GM23338 (cell line): Measurements from ENCODE around the gene RNGTT. TPM values are rescaled to one million over a fixed set of nuclear protein-coding genes. Genes with fewer than 3 reads are reported as not detected.

Source experiments
- ATAC-seq: fragments of 200-7000 bp; cut with Tn5 transposase; 3 replicates; pipeline ENCODE4 v1.9.1; 2020
- DNase-seq: peaks from one replicate; pipeline ENCODE4 v3.0.0-alpha.2; 2015; ENCODE audit warnings: low spot score
- H2AFZ ChIP-seq: fragments of 200-600 bp; sonication (generic); 2 replicates; pipeline ENCODE4 v1.8.0; 2016; ENCODE audit warnings: antibody characterized with exemption, mild to moderate bottlenecking, moderate library complexity
- H3F3A ChIP-seq: fragments of 200-600 bp; sonication (generic); replicated peaks from 2 replicates; pipeline ENCODE4 v1.8.0; 2017; ENCODE audit warnings: antibody characterized with exemption, mixed run types, low read depth
- H3K27ac ChIP-seq: fragments of 200-600 bp; sonication (generic); 2 replicates; pipeline ENCODE4 v1.6.1; 2016; ENCODE audit warnings: low read depth
- H3K27me3 ChIP-seq: fragments of 200-600 bp; sonication (generic); 2 replicates; pipeline ENCODE4 v1.8.0; 2016; ENCODE audit warnings: mild to moderate bottlenecking, mixed run types, moderate library complexity; ENCODE audit not compliant: insufficient read depth
- H3K36me3 ChIP-seq: fragments of 200-600 bp; sonication (generic); 2 replicates; pipeline ENCODE4 v1.8.0; 2016; ENCODE audit warnings: mild to moderate bottlenecking; ENCODE audit not compliant: insufficient read depth
- H3K4me1 ChIP-seq: fragments of 200-600 bp; sonication (generic); 2 replicates; pipeline ENCODE4 v1.8.0; 2016; ENCODE audit warnings: mild to moderate bottlenecking, moderate library complexity; ENCODE audit not compliant: insufficient read depth
- H3K4me2 ChIP-seq: fragments of 200-600 bp; sonication (generic); 2 replicates; pipeline ENCODE4 v1.7.1; 2017; ENCODE audit warnings: mixed run types
- H3K4me3 ChIP-seq: fragments of 200-600 bp; sonication (generic); 2 replicates; pipeline ENCODE4 v1.6.1; 2016; ENCODE audit warnings: mixed run types
- H3K79me2 ChIP-seq: fragments of 200-600 bp; sonication (generic); replicated peaks from 2 replicates; pipeline ENCODE4 v1.8.0; 2017; ENCODE audit warnings: mild to moderate bottlenecking; ENCODE audit not compliant: insufficient read depth
- H3K9me2 ChIP-seq: fragments of 200-600 bp; sonication (generic); 2 replicates; pipeline ENCODE4 v1.8.0; 2017; ENCODE audit not compliant: insufficient read depth
- H4K20me1 ChIP-seq: fragments of 200-600 bp; sonication (generic); replicated peaks from 2 replicates; pipeline ENCODE4 v1.8.0; 2017; ENCODE audit warnings: mild to moderate bottlenecking; ENCODE audit not compliant: insufficient read depth
- H3K27ac Mint-ChIP-seq: 2 replicates; pipeline ENCODE4 v1.8.0; 2020; ENCODE audit warnings: inconsistent platforms, mild to moderate bottlenecking, moderate library complexity, mixed read lengths
- H3K27me3 Mint-ChIP-seq: 3 replicates; pipeline ENCODE4 v1.8.0; 2022; ENCODE audit warnings: low read depth, mild to moderate bottlenecking, moderate library complexity, mixed read lengths, inconsistent platforms; ENCODE audit not compliant: insufficient read depth, poor library complexity
- H3K36me3 Mint-ChIP-seq: 3 replicates; pipeline ENCODE4 v1.8.0; 2021; ENCODE audit warnings: low read depth, mild to moderate bottlenecking, inconsistent platforms, moderate library complexity, mixed read lengths
- H3K4me1 Mint-ChIP-seq: 3 replicates; pipeline ENCODE4 v1.8.0; 2020; ENCODE audit warnings: mild to moderate bottlenecking, inconsistent platforms, mixed read lengths
- H3K4me3 Mint-ChIP-seq: 3 replicates; pipeline ENCODE4 v1.8.0; 2021; ENCODE audit warnings: moderate library complexity, mild to moderate bottlenecking, inconsistent platforms, mixed read lengths
- H3K9me3 Mint-ChIP-seq: 3 replicates; pipeline ENCODE4 v1.8.0; 2020; ENCODE audit warnings: moderate library complexity, mild to moderate bottlenecking, inconsistent platforms, mixed read lengths
- CREB1 ChIP-seq: fragments of 250-450 bp; sonication (Bioruptor Pico); IDR thresholded peaks from 2 replicates; pipeline ENCODE4 v1.5.0; 2020; ENCODE audit warnings: low read depth, mild to moderate bottlenecking, moderate library complexity
- POLR2AphosphoS5 ChIP-seq: IDR thresholded peaks from 2 replicates; pipeline ENCODE4 v1.6.1; 2016; ENCODE audit warnings: antibody characterized with exemption, low read depth
- STAT1 ChIP-seq: IDR thresholded peaks from one replicate; pipeline ENCODE4 v1.6.1; 2016; ENCODE audit warnings: antibody characterized with exemption; ENCODE audit not compliant: unreplicated experiment
- ZNF331 ChIP-seq: fragments of 250-450 bp; sonication (Bioruptor Pico); IDR thresholded peaks from 2 replicates; pipeline ENCODE4 v1.5.0; 2020; ENCODE audit warnings: low read depth, mild to moderate bottlenecking, moderate library complexity
- polyA plus RNA-seq: library from polyadenylated mRNA; unstranded; fragments of >200 nt; fragmentation: Nextera tagmentation; extraction: Ambion mirVana; gene quantifications from 2 replicates; pipeline ENCODE4 v1.2.1, GENCODE V29; 2016
- total RNA-seq: library from RNA; depleted of rRNA; stranded (reverse); fragments of >200 nt; shearing (Covaris generic); gene quantifications from 2 replicates; pipeline ENCODE4 v1.2.3, GENCODE V29; 2014
- TF ChIP-seq, protein P1 (sequence below): fragments of 250-450 bp; sonication (Bioruptor Pico); IDR thresholded peaks from 2 replicates; pipeline ENCODE4 v1.5.0; 2020; ENCODE audit warnings: mild to moderate bottlenecking, moderate library complexity
- TF ChIP-seq, protein P2 (sequence below), 2 experiments: fragments of 200-600 bp in 1 of 2; sonication (generic) in 1 of 2; conservative IDR thresholded peaks; 2 replicates each; pipeline versions ENCODE4 v1.5.1 to v1.6.1; 2016 to 2017; ENCODE audit warnings: antibody characterized with exemption in 2 of 2, low read depth in 2 of 2, mild to moderate bottlenecking in 2 of 2, moderate library complexity in 1 of 2

The RNGTT gene
- total and polyA plus RNA-seq, 2 experiments from 2014 or later, result 11.2 to 29.2 TPM

DNA sequence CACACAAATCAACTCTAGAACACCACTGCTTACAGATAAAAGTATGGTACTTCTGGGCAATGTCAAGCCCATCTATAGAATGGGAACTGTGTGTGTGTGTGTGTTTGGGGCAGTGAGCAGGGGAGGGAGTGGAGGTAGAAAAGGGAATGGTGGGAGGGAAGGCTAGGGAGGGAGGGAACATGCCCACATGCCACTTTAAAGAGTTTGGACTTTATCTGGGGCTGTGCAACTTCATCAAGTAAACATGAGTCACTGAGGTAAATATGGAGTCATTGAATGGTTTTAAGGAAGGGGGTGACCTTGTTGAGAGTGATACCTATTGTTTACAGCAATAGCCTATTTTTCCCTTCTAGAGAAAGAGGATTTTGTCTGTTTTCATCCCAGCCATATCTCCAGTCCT lies 22.5 kb upstream of the RNGTT start (continued):
- TF ChIP-seq, protein P1, sequence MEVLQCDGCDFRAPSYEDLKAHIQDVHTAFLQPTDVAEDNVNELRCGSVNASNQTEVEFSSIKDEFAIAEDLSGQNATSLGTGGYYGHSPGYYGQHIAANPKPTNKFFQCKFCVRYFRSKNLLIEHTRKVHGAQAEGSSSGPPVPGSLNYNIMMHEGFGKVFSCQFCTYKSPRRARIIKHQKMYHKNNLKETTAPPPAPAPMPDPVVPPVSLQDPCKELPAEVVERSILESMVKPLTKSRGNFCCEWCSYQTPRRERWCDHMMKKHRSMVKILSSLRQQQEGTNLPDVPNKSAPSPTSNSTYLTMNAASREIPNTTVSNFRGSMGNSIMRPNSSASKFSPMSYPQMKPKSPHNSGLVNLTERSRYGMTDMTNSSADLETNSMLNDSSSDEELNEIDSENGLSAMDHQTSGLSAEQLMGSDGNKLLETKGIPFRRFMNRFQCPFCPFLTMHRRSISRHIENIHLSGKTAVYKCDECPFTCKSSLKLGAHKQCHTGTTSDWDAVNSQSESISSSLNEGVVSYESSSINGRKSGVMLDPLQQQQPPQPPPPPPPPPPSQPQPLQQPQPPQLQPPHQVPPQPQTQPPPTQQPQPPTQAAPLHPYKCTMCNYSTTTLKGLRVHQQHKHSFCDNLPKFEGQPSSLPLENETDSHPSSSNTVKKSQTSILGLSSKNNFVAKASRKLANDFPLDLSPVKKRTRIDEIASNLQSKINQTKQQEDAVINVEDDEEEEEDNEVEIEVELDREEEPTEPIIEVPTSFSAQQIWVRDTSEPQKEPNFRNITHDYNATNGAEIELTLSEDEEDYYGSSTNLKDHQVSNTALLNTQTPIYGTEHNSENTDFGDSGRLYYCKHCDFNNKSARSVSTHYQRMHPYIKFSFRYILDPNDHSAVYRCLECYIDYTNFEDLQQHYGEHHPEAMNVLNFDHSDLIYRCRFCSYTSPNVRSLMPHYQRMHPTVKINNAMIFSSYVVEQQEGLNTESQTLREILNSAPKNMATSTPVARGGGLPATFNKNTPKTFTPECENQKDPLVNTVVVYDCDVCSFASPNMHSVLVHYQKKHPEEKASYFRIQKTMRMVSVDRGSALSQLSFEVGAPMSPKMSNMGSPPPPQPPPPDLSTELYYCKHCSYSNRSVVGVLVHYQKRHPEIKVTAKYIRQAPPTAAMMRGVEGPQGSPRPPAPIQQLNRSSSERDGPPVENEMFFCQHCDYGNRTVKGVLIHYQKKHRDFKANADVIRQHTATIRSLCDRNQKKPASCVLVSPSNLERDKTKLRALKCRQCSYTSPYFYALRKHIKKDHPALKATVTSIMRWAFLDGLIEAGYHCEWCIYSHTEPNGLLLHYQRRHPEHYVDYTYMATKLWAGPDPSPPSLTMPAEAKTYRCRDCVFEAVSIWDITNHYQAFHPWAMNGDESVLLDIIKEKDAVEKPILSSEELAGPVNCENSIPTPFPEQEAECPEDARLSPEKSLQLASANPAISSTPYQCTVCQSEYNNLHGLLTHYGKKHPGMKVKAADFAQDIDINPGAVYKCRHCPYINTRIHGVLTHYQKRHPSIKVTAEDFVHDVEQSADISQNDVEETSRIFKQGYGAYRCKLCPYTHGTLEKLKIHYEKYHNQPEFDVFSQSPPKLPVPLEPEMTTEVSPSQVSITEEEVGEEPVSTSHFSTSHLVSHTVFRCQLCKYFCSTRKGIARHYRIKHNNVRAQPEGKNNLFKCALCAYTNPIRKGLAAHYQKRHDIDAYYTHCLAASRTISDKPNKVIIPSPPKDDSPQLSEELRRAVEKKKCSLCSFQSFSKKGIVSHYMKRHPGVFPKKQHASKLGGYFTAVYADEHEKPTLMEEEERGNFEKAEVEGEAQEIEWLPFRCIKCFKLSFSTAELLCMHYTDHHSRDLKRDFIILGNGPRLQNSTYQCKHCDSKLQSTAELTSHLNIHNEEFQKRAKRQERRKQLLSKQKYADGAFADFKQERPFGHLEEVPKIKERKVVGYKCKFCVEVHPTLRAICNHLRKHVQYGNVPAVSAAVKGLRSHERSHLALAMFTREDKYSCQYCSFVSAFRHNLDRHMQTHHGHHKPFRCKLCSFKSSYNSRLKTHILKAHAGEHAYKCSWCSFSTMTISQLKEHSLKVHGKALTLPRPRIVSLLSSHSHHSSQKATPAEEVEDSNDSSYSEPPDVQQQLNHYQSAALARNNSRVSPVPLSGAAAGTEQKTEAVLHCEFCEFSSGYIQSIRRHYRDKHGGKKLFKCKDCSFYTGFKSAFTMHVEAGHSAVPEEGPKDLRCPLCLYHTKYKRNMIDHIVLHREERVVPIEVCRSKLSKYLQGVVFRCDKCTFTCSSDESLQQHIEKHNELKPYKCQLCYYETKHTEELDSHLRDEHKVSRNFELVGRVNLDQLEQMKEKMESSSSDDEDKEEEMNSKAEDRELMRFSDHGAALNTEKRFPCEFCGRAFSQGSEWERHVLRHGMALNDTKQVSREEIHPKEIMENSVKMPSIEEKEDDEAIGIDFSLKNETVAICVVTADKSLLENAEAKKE (CRISPR knock-in tag), result no peak
- TF ChIP-seq ZNF331 (CRISPR knock-in tag) (no peak), POLR2AphosphoS5 (no peak), STAT1 (no peak)
- TF ChIP-seq, protein P2, sequence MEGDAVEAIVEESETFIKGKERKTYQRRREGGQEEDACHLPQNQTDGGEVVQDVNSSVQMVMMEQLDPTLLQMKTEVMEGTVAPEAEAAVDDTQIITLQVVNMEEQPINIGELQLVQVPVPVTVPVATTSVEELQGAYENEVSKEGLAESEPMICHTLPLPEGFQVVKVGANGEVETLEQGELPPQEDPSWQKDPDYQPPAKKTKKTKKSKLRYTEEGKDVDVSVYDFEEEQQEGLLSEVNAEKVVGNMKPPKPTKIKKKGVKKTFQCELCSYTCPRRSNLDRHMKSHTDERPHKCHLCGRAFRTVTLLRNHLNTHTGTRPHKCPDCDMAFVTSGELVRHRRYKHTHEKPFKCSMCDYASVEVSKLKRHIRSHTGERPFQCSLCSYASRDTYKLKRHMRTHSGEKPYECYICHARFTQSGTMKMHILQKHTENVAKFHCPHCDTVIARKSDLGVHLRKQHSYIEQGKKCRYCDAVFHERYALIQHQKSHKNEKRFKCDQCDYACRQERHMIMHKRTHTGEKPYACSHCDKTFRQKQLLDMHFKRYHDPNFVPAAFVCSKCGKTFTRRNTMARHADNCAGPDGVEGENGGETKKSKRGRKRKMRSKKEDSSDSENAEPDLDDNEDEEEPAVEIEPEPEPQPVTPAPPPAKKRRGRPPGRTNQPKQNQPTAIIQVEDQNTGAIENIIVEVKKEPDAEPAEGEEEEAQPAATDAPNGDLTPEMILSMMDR (conservative IDR thresholded peaks at IDR 0.05; ENCODE audit: low read depth in 2 of 2), result no peak

DNA sequence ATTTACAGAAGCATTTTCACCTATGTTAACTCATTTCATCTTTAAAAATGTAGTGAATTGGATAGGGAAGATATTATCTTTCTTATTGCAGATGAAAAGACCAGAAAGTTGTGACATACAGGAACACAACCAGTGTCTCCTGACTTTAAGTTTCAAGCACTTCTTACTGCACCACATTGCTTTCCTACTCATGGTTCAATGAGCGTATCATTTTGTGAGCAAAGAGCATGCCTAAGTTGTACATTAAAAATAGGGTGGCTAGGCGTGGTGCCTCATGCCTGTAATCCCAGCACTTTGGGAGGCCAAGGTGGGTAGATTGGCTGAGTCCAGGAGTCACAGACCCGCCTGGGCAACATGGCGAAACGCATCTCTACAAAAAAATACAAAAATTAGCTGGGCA lies 21.2 kb upstream of the RNGTT start:
- peaks cover 3% of the 10 kb centered on the region; the same call in 1 of the 2 replicates for H4K20me1 ChIP-seq
- no peaks in the 10 kb centered on the region for H3K79me2 ChIP-seq
- H3K4me1 ChIP-seq, result no peaks in the 10 kb centered on the region
- Mint-ChIP-seq H3K9me3 (no peaks in the 10 kb centered on the region), H3K36me3 (no peaks in the 10 kb centered on the region), H3K4me3 (no peak overlapping the region), H3K27me3 (peaks cover 2% of the 10 kb centered on the region), H3K4me1 (no peaks in the 10 kb centered on the region), H3K27ac (no peak overlapping the region)
- no peak for DNase-seq
- H3K9me2 ChIP-seq, result no peaks in the 10 kb centered on the region
- no peak overlapping the region for H3K4me2 ChIP-seq
- no peaks in the 10 kb centered on the region for H3K36me3 ChIP-seq
- TF ChIP-seq POLR2AphosphoS5, result no peak
- TF ChIP-seq ZNF331 (CRISPR knock-in tag), result no peak
- no peak for TF ChIP-seq CREB1 (CRISPR knock-in tag)
- H2AFZ ChIP-seq, result no peak overlapping the region
- no peaks in the 10 kb centered on the region for H3F3A ChIP-seq
- H3K27ac ChIP-seq, result no peak overlapping the region
- ATAC-seq, result no peak
- H3K27me3 ChIP-seq, result peaks cover 15% of the 10 kb centered on the region
- no peak overlapping the region for H3K4me3 ChIP-seq
